ENCODE data around the gene CD209. TPM values are rescaled to one million over a fixed set of nuclear protein-coding genes. Genes with fewer than 3 reads are reported as not detected.
"Not testable (repeated sequence)": the region's sequence is repeated elsewhere in the genome, so short reads cannot be mapped to it uniquely, and the experiment has no call there.

CD209 gene
- total RNA-seq, 1 experiment from 2014 or later, result not detected

DNA sequence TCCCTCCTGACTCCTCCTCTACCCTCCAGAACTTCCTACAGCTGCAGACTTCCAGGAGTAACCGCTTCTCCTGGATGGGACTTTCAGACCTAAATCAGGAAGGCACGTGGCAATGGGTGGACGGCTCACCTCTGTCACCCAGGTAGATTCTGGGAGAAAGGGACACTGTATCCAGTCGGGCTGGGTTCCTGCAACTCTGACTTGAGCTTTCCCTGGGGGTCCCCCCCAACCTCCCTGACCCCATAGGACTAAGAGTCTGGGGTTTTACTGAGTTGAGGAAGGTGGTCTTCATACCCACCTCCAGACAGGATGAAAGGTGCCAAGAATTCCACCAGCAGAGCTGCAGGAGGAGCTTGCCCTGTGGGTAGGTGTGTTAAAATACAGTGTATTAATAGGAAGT, 20.2 kb upstream of the CD209 start:
- DNase-seq (ENCODE audit: low read depth), result no peak

DNA sequence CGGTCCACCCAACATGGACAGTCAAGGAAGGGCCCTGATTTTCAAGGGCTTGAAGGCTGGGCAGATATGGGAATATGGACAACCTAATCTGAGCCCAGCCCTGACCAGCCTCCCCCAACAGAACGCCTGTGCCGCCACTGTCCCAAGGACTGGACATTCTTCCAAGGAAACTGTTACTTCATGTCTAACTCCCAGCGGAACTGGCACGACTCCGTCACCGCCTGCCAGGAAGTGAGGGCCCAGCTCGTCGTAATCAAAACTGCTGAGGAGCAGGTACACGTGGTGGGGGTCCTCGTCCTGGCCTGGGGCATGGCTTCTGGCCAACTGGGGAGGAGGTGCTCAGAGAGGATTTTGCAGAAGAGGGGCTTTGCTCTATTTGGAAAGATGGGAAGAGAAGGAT, 19.2 kb upstream of the CD209 start:
- no peak for DNase-seq (ENCODE audit: low read depth)

DNA sequence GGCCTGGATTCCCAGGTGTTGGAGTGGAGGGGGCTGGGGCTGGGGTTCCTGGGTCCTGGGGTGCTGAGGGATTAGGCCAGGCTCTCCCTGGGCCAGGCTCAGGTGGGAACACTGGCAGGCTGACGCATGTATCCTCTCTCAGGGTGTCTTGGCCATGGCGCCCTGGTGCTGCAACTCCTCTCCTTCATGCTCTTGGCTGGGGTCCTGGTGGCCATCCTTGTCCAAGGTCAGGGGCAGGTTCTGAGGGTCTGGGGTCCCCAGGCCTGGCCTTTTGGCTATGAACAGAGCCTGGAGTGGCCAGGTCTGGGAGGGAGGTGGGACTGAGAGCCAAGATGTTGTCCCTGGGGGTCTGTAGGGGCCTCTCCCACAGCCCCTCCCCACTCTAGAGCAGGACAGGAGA, 17.7 kb upstream of the CD209 start:
- not testable (repeated sequence) for DNase-seq (ENCODE audit: low read depth)

DNA sequence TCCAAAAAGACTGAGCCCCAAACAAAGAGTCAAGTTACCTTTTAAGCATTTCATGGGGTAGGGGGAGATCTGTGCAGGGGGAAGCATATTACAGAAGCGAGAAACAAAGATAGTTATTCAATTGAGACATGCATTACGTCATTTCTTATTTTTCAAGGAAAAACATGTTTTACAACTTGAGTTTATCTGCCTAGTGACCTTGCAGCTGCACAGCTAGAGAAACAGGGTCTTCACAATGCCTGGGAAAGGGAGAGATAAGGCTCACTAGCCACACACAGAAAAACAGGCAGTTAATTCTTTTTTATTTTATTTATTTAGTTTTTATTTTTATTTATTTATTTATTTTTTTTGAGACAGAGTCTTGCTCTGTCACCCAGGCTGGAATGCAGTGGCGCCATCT, 16.8 kb upstream of the CD209 start:
- not testable (repeated sequence) for DNase-seq (ENCODE audit: low read depth)

DNA sequence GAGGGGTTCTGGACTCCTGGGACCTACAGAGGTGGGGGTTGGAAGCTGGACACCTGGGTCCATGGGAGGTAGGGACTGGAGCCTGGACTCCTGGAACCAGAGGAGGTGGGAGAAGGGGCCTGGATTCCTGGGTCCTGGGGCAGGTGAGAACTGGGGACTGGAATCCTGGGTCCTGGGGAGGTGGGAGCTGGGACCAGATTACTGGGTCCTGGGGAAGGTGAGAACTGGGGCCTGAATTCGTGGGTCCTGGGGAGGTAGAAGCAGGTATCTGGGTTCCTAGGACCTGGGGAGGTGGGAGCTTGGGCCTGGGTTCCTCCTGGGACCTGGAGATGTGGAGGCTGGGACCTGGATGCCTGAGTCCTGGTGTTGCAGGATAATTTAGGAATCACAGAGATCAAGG, 16.4 kb upstream of the CD209 start:
- DNase-seq (ENCODE audit: low read depth), result no peak

DNA sequence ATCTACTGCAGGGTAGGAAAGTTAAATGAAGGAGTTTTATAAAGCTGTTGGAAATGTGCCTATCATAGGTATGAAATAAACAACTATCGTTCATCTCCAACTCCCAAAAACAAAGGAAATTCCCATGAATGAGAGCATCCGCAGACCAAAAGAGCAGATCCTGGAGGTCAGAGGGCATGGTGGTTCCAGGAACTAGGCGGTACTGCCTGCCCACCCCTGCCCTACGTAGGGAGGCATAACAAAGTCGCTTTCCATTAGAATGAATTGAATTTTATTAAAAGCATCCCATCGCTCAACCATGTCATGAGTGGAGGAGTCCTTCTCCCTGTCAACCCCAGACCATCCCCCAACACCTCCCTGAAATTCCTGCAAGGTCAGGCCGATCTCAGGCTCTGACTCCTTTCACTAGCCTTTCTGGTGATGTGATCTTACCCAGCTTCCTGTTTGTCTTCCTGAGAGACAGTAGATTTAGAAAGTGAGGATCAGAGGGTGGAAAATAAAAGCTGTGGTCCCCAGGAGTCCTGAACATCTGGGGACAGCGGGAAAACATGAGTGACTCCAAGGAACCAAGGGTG, 15.5 kb upstream of the CD209 start, which contains the start of gene CLEC4M:
Gene CLEC4M, plus strand, starts transcription at position 525 of the 575 bp plus-strand sequence. Its CDS starts 24 bp downstream, at position 549.
- no peak for DNase-seq (ENCODE audit: low read depth)

DNA sequence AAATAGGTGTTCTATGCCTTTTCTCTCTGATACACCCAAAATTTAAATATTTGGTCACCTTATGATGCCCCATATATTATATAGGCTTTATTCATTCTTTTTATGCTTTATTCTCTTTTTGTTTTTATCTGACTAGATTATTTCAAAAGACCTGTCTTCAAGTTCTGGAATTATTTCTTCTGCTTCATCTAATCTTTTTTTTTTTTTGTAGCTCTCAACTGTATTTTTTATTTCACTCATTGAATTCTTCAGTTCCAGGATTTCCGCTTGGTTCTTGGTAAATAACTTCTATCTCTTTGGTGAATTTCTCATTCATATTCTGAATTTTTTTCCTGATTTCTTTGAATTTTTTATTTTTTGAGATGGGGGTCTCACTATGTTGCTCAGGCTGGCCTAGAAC, 11.8 kb upstream of the CD209 start:
- no peak for DNase-seq (ENCODE audit: low read depth)

DNA sequence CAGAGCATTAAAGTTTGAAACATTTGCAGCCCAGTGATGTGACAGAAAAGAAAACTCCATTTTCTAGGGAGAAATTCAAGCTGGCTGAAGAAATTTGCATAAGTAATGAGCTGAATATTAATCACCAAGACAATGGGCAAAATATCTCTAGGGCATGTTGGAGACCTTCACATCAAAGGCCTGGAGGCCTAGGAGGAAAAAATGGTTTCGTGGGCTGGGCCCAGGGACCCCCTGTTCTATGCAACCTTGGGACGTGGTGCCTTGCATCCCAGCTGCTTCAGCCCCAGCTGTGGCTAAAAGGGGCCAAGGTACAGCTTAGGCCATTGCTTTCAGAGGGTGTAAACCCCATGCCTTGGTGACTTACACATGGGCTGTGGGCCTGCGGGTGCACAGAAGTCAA, 10.0 kb upstream of the CD209 start:
- no peak for DNase-seq (ENCODE audit: low read depth)

DNA sequence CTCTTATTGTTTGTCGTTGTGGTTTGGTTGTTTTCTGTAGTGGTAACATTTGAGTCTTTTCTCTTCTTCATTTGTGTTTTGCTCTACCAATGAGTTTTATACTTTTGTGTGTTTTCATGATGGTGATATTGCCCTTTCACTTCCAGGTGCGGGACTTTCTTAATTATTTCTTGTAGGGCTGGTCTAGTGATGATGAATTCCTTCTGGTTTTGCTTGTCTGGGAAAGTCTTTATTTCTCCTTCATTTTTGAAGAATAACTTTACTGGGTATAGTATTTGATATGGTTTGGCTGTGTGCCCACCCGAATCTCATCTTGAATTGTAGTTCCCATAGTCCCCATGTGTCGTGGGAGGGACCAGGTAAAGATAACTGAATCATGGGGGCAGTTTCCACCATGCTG, 8.9 kb upstream of the CD209 start:
- no peak for DNase-seq (ENCODE audit: low read depth)

DNA sequence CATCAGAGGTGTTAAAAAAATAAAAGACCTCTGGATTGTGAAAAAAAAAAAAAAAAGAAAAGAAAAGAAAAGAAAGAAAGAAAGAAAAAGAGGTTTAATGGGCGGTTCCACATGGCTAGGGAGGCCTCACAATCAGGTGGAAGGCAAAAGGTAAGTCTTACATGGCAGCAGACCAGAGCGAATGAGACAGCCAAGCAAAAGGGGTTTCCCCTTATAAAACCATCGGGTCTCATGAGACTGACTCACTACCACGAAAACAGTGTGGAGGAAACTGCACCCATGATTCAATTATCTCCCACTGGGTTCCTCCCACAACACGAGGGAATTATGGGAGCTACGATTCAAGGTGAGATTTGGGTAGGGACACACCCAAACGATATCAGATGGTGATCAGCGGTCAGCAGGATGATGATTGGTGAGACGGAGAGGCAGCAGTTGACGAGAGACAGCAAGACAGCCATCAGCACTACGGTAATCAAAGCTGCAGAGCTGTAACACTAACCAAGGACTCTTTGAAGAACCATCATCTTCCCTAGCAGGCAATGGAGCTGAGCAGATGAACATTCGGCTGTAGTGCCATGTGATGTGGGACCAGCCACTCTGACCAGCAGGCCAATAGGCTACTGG, 3.9 kb upstream of the CD209 start:
- no peak for DNase-seq (ENCODE audit: low read depth)

DNA sequence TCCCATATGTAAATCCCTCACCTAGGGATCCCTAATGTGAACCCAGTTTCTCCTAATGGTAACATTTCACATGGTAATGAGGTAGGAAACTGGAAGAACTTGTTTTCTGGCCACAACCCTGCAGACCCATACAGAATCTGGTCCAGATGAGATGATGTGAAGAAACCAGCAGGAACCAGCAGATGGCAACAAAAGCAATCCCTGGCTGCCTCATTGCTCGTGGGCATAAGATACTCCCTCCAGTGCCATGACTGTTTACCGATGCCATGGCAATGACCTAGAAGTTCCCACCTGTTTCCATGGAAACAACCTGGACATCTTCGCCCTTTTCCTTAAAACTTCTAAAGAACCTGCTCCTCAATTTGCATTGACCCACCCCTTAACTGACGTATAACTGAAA, 1.4 kb upstream of the CD209 start:
- peak; percentile 31 for DNase-seq (ENCODE audit: low read depth)

DNA sequence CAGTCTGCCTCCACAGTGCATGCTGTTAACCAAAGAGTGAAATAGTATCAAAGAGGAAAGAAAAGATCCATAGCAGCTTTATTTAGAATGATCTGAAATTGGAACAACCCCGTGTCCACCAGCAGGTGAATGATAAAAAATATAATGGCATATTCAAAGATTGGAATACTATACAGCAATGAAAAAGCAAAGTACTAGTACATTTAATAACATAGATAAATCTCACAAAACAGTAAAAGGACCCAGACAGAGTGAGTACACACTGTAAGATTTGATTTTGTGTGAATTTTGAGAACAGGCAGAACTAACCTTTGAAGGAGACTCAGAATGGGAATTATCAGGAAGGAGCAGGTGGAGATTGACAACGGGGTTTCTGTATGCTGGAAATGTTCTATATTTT, 837 bp upstream of the CD209 start:
- no peak for DNase-seq (ENCODE audit: low read depth)

DNA sequence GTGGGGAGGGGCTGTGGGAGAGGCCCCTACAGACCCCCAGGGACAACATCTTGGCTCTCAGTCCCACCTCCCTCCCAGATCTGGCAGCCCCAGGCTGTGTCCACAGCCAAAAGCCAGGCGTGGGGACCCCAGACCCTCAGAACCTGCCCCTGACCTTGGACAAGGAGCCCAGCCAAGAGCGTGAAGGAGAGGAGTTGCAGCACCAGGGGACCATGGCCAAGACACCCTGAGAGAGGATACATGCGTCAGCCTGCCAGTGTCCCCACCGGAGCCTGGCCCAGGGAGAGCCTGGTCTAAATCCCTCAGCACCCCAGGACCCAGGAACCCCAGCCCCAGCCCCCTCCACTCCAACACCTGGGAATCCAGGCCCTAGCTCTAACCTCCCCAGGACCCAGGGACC, 1.0 kb downstream of the CD209 start:
- not testable (repeated sequence) for DNase-seq (ENCODE audit: low read depth)

DNA sequence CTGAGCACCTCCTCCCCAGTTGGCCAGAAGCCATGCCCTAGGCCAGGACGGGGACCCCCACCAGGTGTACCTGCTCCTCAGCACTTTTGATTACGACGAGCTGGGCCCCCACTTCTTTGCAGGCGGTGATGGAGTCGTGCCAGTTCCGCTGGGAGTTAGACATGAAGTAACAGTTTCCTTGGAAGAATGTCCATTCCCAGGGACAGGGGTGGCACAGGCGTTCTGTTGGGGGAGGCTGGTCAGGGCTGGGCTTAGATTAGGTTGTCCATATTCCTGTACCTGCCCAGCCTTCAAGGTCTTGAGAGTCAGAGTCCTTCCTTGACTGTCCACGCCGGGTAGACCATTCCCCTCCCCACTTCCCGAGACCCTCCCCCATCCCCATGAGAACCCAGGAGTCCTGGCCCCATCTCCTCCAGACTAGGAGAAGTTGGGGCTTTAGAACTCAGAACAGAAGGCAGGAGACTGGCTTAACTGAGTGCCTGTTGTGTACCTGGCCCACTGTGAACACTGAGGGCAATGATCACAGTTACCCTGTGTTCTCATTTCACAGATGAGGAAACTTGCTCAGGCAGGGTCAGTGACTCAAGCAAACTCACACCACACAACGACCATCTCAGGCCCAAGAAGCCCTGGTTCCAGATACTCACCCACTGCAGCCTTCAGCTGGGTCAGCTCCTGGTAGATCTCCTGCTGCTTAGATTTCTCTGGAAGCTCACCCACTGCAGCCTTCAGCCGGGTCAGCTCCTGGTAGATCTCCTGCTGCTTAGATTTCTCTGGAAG, 2.3 kb downstream of the CD209 start:
- no peak for DNase-seq (ENCODE audit: low read depth)

DNA sequence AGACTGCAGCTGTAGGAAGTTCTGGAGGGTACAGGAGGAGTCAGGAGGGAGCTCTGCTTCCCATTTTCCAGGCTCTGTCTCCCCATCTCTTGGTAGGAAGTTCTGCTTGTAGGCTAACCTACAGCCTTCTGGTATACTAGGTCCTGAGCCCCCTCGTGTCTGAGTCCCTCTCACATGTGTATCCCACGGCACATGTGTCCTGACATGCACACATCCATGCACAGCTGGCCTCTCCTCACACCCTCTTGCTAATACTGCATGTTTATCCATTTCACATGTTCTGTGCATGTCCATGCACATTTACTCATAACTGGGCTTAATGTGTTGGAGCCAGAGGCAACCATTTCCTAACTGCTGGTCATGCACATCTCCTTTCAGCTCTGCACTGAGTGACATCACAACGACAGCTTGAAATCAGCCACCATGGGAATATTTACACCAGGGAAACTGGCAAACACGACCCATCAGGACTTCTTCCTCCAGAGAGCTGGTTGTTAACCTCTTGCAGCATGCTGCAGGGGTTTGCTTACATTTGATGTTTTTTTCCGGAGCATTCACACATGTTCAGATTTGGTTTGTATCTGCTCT, 3.0 kb downstream of the CD209 start:
- DNase-seq (ENCODE audit: low read depth), result no peak

DNA sequence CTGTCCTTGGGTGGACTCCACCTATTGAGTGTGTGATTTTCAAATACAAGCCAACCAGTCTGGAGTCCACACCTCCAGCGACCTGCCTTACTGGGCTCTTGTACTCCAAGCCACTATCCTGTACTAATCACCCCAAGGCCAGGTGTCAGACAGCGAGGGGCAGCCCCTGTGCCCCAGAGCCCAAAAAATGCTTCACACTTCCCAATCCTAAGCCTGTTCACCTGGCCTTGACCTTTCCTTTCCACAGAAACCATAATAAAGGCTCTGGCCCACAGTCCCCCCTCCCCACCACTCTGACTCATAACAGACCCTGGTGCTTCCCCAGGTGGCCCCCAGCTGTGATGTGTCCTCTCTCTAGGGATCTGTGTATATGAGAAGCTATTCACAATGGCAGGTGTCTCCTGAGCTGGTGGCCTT, 3.9 kb downstream of the CD209 start:
- DNase-seq (ENCODE audit: low read depth), result no peak

DNA sequence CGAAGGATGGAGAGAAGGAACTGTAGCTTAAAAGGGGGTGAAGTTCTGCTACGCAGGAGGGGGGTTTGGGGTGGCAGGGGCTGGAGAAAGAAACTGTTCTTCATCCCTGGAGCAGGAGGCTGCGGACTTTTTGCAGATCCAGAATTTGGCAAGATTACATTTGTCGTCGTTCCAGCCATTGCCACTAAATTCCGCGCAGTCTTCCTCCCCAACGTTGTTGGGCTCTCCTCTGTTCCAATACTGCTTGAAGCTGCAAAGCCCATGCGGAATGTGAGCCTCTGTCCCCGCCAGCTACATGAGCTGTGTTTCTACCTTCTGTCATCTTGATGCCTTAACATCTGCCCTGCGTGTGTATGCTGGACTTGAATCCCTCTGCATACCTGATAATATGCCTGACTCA, 4.3 kb downstream of the CD209 start:
- no peak for DNase-seq (ENCODE audit: low read depth)

DNA sequence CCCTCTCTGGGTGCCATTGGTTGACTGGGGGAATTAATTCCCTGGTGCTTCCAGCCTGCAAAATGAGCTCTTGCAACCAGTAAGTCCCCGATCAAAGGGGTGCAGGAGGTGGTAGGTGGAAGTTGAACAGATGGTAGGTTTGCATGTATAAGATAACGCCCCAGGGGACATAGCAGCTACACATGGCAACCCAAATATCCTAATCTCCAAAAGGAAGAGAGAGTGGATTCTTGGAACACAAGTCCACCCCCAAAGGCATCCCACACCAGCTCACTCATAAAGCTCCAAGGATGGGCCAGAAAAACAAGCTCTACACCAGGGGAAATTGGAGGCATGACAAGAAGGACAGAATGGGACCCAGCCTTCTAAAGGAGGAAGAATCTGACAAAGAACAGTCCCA, 4.8 kb downstream of the CD209 start:
- DNase-seq (ENCODE audit: low read depth), result no peak

DNA sequence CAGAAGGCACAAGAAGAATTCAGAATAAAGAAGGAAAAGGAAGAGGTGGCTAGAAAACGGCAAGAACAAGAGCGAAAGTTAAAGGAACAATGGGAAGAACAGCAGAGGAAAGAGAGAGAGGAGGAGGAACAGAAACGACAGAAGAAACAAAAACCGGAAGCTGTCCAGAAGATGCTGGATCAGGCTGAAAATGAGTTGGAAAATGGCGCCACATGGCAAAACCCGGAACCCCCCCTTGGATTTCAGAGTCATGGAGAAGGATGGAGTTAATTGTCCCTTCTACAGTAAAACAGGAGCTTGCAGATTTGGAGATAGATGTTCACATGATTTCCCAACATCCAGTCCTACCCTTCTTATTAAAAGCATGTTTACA, 6.7 kb downstream of the CD209 start:
- no peak for DNase-seq (ENCODE audit: low read depth)

DNA sequence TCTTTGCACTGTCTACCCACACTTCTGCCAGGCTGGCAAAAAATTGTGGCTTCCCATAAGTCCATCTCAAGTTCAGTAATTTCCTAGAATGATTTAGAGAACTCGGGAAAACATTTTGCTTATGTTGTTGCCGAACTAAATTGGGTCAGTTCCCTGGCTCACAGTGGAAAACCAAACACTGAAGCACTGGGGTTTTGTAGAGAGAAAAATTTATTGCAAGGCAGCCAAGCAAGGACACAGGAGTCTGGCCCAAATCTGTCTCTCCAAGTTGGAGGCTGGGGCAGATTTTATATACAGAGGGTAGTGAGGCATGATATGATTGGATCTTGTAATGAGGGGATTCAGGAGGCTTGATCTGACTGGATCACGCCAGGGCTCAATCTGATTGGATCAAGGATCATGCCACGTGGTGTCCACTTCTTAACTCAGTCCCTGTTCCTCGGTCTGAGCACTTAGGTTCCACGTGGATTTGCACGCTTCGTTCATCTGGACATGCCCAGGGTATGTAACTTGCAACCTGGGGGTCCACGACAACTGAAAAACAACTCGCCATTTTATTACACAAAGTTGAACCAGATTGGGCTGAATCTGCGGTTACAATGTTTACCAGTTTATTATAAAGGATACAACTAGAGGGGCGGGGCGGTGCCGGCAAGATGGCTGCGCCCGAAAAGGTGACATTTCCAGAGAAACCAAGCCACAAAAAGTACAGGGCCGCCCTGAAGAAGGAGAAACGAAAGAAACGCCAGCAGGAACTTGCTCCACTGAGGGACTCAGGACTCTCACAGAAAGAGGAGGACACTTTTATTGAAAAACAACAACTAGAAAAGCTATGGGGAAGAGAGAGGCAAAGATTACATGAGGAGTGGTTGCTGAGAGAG, 7.3 kb downstream of the CD209 start:
- DNase-seq (ENCODE audit: low read depth), result no peak

DNA sequence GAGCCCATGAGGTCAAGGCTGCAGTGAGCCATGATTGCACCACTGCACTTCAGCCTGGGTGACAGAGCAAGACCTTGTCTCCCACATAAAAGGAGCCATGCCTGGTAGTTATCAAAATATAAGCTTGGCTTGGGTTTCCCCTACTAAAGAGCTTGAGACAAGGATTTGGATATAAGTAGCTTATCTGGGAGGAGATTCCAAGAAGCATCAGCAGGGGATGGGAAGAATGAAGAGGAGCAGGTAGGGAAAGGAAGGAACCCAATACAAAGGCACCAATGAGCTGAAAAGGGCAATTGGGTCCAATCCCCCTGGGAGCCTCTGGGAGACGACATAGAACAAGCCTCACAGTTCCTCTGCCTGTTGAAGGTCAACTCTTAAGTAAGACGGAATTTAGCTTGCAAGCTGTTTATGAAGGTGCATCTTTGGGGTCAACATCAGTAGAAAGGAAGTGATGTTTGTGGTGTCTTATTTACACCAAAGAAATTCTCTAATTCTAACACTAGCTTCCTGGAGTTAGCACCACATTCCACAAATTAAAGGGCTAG, 8.1 kb downstream of the CD209 start:
- no peak for DNase-seq (ENCODE audit: low read depth)

DNA sequence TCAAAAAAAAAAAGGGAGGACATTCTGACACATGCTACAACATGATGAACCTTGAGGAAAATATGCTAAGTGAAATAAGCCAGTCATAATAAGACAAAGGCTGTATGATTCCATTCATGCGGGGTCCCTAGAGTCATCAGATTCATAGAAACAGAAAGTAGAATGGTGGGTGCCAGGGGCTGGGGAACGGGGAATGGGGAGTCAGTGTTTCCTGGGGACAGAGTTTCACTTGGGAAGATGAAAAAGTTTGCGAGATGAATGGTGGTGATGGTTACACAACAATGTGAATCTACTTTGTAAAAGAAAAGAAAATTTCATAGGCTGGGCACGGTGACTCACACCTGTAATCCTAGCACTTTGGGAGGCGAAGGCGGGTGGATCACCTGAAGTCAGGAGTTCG, 9.3 kb downstream of the CD209 start:
- DNase-seq (ENCODE audit: low read depth), result no peak

All from RPMI7951 (cell line).